Endothelial cell (in vitro differentiated cells): ENCODE measurements around the gene MOCS1. TPM values are rescaled to one million over a fixed set of nuclear protein-coding genes. Genes with fewer than 3 reads are reported as not detected.

Source experiments
- DNase-seq: peaks from one replicate; pipeline ENCODE4 v3.0.0; 2021; ENCODE audit warnings: low spot score
- H3K27ac Mint-ChIP-seq: one replicate; pipeline ENCODE4 v1.8.0; 2021; ENCODE audit warnings: mixed read lengths, inconsistent platforms; ENCODE audit not compliant: unreplicated experiment
- H3K27me3 Mint-ChIP-seq: one replicate; pipeline ENCODE4 v1.8.0; 2021; ENCODE audit warnings: mild to moderate bottlenecking, moderate library complexity, mixed read lengths, inconsistent platforms; ENCODE audit not compliant: unreplicated experiment
- H3K36me3 Mint-ChIP-seq: one replicate; pipeline ENCODE4 v1.8.0; 2021; ENCODE audit warnings: mild to moderate bottlenecking, low read depth, mixed read lengths, inconsistent platforms; ENCODE audit not compliant: unreplicated experiment
- H3K4me1 Mint-ChIP-seq: one replicate; pipeline ENCODE4 v1.8.0; 2021; ENCODE audit warnings: mild to moderate bottlenecking, mixed read lengths, inconsistent platforms; ENCODE audit not compliant: unreplicated experiment
- H3K4me3 Mint-ChIP-seq: one replicate; pipeline ENCODE4 v1.8.0; 2021; ENCODE audit warnings: mild to moderate bottlenecking, mixed read lengths, inconsistent platforms; ENCODE audit not compliant: unreplicated experiment
- H3K9me3 Mint-ChIP-seq: one replicate; pipeline ENCODE4 v1.8.0; 2021; ENCODE audit warnings: mixed read lengths, inconsistent platforms; ENCODE audit not compliant: unreplicated experiment
- CTCF ChIP-seq: fragments of 200-600 bp; sonication (generic); IDR thresholded peaks from one replicate; pipeline ENCODE4 v1.5.0; 2021; ENCODE audit warnings: antibody characterized with exemption; ENCODE audit not compliant: unreplicated experiment
- total RNA-seq: library from RNA; stranded (reverse); fragmentation: NEBNext Ultra II Directional; extraction: Animal tissue kit (Norgen Biotek cat#: 25700); gene quantifications from one replicate; pipeline ENCODE4 v1.2.1, GENCODE V29; 2021; ENCODE audit not compliant: unreplicated experiment

Gene MOCS1
- total RNA-seq, 1 donor from 2014 or later, result 15.8 TPM

GRCh38 chr6:39935241-39935640, 979 bp upstream of the MOCS1 start:
- TF ChIP-seq CTCF, result no peak
- Mint-ChIP-seq H3K27me3 (peaks cover 2% of the 10 kb centered on the region), H3K4me1 (peaks cover 14% of the 10 kb centered on the region), H3K27ac (no peak overlapping the region), H3K9me3 (no peaks in the 10 kb centered on the region), H3K4me3 (no peak overlapping the region), H3K36me3 (no peaks in the 10 kb centered on the region)
- DNase-seq, result no peak

GRCh38 chr6:39933669-39934130, 562 bp downstream of the MOCS1 start:
- Mint-ChIP-seq H3K36me3 (no peaks in the 10 kb centered on the region), H3K9me3 (no peaks in the 10 kb centered on the region), H3K27me3 (no peaks in the 10 kb centered on the region), H3K4me3 (peak overlapping the region; percentile 94), H3K4me1 (peaks cover 23% of the 10 kb centered on the region), H3K27ac (no peak overlapping the region)
- DNase-seq, result no peak
- TF ChIP-seq CTCF, result no peak

GRCh38 chr6:39932386-39932910, 1.8 kb downstream of the MOCS1 start:
- TF ChIP-seq CTCF, result no peak
- Mint-ChIP-seq H3K4me3 (no peak overlapping the region), H3K27me3 (peaks cover 2% of the 10 kb centered on the region), H3K4me1 (peaks cover 23% of the 10 kb centered on the region), H3K27ac (no peak overlapping the region), H3K9me3 (no peaks in the 10 kb centered on the region), H3K36me3 (peaks cover 3% of the 10 kb centered on the region)
- DNase-seq, result no peak

GRCh38 chr6:39931607-39932006, 2.7 kb downstream of the MOCS1 start:
- Mint-ChIP-seq H3K4me3 (no peak overlapping the region), H3K9me3 (no peaks in the 10 kb centered on the region), H3K27ac (no peak overlapping the region), H3K27me3 (peaks cover 2% of the 10 kb centered on the region), H3K4me1 (peaks cover 23% of the 10 kb centered on the region), H3K36me3 (peaks cover 8% of the 10 kb centered on the region)
- TF ChIP-seq CTCF, result no peak
- no peak for DNase-seq

- no peak for DNase-seq
- Mint-ChIP-seq H3K4me3 (no peak overlapping the region), H3K27me3 (peaks cover 6% of the 10 kb centered on the region), H3K36me3 (peaks cover 12% of the 10 kb centered on the region), H3K9me3 (no peaks in the 10 kb centered on the region), H3K27ac (no peak overlapping the region), H3K4me1 (peaks cover 23% of the 10 kb centered on the region)
- TF ChIP-seq CTCF, result no peak
These were observed 3.7 kb downstream of the MOCS1 start for GRCh38 chr6:39930540-39930939.
